Measurements from ENCODE around the gene CDR2L.

DNA sequence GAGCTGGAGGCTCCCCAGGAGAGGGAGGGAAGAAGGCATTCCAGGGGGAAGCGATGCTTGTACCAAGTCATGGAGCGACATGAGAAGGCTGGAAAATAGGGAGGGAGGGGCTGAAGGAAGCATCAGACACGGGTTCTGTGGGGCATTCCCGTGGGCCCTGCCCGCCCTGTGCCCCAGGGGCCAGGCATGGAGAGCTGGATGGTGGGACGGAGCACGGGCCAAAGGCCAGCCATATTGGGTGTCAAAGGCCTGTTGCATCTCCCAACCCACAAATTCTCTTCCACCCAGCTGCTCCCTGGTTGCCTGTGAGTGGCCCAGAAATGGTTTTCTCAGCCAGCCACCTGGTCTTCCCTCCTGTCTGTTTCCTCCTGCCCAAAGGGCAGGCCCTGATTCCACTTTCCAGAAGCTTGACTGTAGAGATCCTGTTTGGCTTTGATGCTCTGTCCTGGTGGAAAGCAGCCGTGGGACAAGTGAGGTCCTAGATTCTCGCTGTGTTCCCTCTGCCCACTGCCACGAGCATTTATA is 3.2 kb downstream of the CDR2L start:
- TF ChIP-seq, protein P1, sequence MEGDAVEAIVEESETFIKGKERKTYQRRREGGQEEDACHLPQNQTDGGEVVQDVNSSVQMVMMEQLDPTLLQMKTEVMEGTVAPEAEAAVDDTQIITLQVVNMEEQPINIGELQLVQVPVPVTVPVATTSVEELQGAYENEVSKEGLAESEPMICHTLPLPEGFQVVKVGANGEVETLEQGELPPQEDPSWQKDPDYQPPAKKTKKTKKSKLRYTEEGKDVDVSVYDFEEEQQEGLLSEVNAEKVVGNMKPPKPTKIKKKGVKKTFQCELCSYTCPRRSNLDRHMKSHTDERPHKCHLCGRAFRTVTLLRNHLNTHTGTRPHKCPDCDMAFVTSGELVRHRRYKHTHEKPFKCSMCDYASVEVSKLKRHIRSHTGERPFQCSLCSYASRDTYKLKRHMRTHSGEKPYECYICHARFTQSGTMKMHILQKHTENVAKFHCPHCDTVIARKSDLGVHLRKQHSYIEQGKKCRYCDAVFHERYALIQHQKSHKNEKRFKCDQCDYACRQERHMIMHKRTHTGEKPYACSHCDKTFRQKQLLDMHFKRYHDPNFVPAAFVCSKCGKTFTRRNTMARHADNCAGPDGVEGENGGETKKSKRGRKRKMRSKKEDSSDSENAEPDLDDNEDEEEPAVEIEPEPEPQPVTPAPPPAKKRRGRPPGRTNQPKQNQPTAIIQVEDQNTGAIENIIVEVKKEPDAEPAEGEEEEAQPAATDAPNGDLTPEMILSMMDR (IDR thresholded peaks at IDR 0.05; ENCODE audit: low read depth, low read length, missing input control): no peak
- TF ChIP-seq MAX (IDR thresholded peaks at IDR 0.05) (no peak), NR2F2 (IDR thresholded peaks at IDR 0.05) (no peak), YY1 (IDR thresholded peaks at IDR 0.05) (no peak), TAF1 (conservative IDR thresholded peaks at IDR 0.05) (no peak), FOXA1 (IDR thresholded peaks at IDR 0.05) (no peak), RAD21 (IDR thresholded peaks at IDR 0.05) (no peak), JUND (IDR thresholded peaks at IDR 0.05) (no peak), REST (IDR thresholded peaks at IDR 0.05) (no peak), GABPA (IDR thresholded peaks at IDR 0.05 in 1 of 2, conservative IDR thresholded peaks at IDR 0.05 in 1 of 2) (no peak), HNF4A (conservative IDR thresholded peaks at IDR 0.05) (no peak)
- TF ChIP-seq, protein P2, sequence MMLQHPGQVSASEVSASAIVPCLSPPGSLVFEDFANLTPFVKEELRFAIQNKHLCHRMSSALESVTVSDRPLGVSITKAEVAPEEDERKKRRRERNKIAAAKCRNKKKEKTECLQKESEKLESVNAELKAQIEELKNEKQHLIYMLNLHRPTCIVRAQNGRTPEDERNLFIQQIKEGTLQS (IDR thresholded peaks at IDR 0.05): no peak
